ENCODE results near the gene CSRNP3.
A peak's percentile ranks its signal among the peaks of the same experiment; 100 is the strongest.

Gene CSRNP3

GRCh38 chr2:165693838-165694237, 224.3 kb downstream of the CSRNP3 start:
- DNase-seq: no peak

- DNase-seq: no peak
Measured at GRCh38 chr2:165697748-165698443, 228.4 kb downstream of the CSRNP3 start.

GRCh38 chr2:165698444-165698884, 229.0 kb downstream of the CSRNP3 start:
- DNase-seq: peak; percentile 24 to 58

- DNase-seq: peak in 1 of 2 experiments; percentile 3
Measured at GRCh38 chr2:165699946-165700345, 230.4 kb downstream of the CSRNP3 start.

GRCh38 chr2:165700531-165700930, 231.0 kb downstream of the CSRNP3 start:
- peak in 1 of 2 experiments; percentile 68 for DNase-seq

- no peak for DNase-seq
Measured at GRCh38 chr2:165701147-165701546, 231.6 kb downstream of the CSRNP3 start.

GRCh38 chr2:165706960-165707487, 237.5 kb downstream of the CSRNP3 start:
- no peak for DNase-seq

GRCh38 chr2:165716091-165716490, 246.6 kb downstream of the CSRNP3 start:
- no peak for DNase-seq

GRCh38 chr2:165718610-165719210, 249.2 kb downstream of the CSRNP3 start:
- no peak for DNase-seq

- no peak for DNase-seq
Measured at GRCh38 chr2:165720511-165720910, 251.0 kb downstream of the CSRNP3 start.

- DNase-seq: no peak
Measured at GRCh38 chr2:165725421-165725820, 255.9 kb downstream of the CSRNP3 start.
